GM19351 (cell line): Measurements from ENCODE around the gene SGTA.

ENCODE experiments used
- ATAC-seq: cut with Tn5 transposase; IDR thresholded peaks from one replicate; pipeline ENCODE4 v1.9.1; 2021; ENCODE audit warnings: mild to moderate bottlenecking, moderate library complexity; ENCODE audit not compliant: unreplicated experiment

The SGTA gene

DNA sequence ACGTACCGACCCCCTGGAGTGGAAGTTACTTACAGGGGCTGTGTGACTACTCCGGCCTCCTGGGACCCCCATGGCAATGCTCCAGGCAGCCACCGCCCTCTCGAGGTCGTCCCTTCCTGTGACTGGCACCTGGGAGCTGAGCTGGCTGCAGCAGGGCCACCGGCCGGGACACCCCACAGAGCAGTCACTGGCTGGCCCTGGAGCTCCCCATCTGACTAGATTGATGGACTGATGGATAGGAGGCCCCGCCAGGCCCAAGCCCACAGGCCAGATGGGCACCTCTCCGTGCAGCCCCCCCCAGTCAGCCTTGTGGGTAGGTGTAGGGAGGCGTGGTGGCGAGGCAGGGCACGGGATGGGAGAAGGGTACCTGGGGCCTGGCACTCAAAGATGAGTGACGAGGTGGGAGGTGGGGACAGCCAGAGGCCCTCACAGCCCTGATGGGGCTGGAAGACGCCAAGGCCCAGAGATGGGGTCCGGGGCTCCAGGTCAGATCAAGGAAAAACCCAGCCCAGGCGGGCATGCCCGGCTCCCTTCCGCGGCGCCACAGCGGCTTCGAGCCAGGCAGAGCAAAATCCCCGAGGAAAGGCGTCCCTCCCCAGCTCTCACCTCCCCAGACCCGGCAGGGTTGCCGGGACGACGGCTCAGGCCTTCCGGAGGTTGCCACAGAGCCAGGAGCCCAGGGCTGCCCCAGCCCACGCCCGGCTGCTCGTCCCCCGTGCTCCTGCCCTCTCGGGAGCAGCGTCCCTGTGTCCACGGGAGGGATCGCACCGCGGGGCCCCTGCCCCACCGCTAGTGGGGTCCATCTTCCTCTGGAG, 51.7 kb downstream of the SGTA start:
- ATAC-seq = no peak

DNA sequence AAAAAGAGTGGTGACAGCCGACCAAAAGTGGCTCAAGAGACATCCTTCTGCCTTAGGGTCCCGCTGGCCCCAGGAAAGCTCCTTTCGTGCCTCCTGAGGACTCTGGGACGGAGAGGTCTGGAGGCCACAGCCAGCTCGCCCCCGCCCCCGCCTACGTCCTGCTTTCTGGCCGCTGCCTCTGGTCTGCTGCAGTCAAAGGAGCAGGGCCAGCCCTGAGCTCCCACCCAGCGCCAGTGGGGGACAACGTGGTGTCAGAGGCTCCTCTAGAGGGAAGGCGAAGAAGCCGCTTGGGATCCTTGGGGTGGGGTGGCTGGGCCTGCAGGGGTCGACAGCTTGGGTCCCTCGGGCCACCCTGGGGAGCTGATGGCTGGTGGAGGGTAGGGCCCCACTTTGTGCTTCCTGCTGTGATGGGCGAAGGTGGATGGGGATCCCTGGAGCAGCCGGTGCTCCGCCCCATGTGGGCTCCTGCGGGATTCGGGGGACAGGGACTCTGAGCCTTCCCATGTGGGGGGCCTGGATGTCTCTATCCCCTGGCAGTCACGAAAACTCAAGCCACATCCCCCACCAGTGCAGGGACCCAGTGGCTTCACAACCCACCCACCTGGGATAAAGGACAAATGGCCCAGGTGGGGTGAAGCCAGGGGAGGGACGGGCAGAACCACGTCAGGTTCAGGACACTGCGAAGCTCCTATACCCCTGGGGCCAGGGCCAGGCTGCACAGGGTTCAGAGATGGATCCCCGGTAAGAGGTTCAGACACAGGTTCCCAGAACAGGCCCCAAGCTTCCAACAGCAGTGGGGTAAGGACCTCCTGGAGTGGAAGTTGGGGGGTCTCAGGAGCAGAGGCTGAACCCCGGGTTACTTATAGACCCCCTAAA, 52.9 kb downstream of the SGTA start:
- no peak for ATAC-seq

- ATAC-seq = no peak
Observed at GRCh38 chr19:2728783-2729387, 54.2 kb downstream of the SGTA start.

DNA sequence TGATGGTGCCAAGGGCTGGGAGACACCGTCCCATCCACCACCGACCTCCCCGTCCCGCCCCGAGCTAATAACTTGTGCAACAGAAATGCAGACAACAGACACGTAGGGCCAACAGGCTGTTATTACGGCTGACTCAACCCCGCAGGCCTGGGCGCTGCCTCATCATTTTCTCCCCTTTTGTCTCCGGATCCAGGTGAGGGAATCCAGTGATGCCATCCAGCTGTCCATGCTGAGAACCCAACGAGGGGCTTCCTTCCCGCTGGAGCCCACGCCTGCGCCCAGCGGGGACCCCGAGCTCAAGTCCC, 55.5 kb downstream of the SGTA start:
- no peak for ATAC-seq

DNA sequence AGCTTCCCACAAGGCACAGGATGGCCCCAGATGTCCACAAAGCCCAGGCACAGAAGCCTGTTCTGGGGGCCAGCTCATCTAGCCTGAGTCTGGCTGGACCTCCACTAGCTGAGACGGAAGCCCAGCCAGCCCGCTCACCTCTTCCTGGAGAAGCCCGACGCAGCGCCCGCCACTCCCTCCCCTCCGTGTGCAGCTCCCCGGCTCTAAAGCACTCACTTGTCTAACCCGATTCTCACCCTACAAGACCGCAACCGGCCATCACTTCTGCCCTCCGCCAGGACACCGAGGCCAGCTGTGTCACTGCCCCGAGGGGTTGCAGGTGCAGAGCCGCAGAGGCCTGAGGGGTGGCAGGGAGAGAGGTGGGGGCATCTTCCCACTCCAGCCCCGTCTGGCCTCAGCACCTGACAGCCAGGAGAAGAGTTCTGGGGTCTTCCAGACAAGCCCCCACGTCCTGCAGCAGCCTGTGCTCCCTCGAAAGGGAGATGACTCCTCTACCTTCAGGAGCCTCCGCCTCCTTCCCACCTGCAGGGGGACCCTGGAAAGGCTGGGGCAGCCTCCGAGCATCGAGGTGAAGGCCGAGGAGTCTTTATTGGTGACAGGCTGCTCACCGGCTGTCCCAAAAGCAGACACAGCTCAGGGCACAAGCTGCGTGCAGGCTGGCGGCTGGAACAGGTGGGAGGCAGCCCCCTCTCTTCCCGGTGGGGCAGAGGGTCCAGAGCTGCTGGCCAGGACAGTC, 56.0 kb downstream of the SGTA start:
- no peak for ATAC-seq

DNA sequence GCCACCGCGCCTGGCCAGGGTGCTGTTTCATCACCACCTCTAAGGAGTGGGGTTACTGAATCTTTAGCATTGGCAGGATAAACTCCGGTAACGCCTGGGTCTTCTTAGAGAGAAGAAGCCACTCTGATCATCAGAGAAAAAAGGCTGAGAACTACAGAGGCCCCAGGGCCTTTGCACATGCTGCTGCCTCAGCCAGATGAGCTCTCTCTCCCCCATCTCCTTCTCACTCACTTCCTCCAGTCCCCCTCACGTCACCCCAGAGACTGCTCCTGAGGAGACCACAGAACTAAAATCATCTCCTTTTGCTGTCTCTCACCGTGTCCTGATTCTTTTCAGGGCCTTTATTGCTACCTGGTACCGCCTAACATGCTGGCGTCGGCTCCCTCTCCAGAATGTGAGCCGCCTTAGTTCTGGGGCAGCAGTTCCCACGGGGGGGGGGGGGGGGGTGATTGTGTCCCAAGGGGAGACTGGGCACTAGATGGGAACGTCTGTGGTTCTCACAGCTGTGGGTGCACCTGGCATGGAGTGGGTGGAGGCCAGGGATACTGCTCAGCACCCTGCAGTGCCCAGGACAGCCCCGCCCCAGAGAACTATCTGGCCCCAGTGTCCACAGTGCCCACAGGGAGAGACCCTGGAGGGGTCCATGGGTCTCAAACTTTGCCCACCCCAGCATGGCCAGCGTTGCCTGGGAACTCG, 56.8 kb downstream of the SGTA start:
- no peak for ATAC-seq

- ATAC-seq = no peak
Observed at GRCh38 chr19:2724148-2724557, 58.9 kb downstream of the SGTA start.

- no peak for ATAC-seq
Observed at GRCh38 chr19:2723747-2724146, 59.3 kb downstream of the SGTA start.

DNA sequence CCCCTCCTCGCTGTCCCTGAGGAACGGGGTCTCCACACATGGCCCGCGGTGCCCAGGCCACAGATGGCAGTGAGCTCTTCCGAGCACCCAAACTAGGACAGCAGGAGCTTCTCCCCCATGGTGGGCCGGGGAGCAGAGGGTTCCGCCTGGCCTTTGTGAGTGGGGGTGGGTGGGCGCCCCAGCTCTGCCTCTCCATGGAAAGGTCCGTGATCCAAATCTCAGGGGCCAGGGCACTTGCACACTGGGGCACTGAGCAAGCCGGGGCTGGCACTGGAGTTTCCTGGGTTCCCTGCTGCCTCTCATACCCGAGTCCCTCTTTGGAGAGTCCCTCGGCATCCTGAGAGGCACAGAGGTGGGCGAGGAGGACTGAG, 59.7 kb downstream of the SGTA start:
- no peak for ATAC-seq

- no peak for ATAC-seq
Observed at GRCh38 chr19:2722541-2723344, 60.3 kb downstream of the SGTA start.

DNA sequence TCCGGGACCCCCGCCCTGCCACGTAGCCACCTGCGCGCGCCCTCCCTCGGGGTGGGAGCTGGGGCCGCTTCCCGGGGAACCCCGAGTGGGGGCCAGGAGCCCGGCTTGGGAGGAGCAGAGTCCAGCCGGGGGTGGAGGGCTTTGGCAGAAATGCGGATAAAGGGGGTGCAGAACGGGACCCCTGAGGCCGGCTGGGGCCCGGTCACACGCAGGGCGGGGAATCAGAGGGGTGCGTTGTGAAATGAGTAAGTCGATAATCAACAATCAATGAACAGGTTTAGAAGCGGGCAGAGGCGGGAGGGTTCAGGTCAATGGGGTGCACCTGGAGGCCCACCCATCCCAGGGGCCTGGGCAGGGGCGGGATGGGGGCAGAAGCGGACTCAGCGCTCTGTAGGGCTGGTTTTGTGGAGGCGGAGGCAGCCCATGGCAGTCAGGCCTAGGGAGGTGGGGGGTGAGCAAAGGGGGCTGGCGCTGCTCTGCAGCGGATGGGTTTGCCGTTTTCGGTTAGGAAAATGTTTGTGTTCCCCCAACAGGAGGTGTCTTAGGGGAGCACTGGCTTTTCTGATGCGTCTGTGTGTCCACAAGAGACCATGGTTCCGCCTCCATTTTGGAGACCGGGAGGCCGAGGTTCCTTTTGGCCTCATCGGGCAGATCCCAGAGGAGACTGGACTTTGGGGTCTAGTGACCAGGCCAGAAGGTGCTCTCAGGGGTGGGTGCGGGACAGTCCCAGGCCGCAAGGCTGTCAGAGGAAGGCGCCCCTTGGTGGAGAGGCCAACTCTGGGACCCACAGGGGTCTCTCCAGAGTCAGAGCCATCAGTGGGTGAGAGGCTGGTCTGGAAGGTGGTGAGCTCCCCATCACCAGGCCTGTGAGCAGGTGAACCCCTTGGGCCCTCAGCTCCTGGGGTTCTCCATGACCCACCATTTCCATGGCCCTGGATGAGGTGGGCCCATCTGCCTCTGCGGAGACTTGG, 61.2 kb downstream of the SGTA start:
- no peak for ATAC-seq

GRCh38 chr19:2720777-2721569, 62.1 kb downstream of the SGTA start, which contains the start of gene DIRAS1:
DIRAS1 (minus strand) TSS chr19:2721372; CDS start chr19:2717806, 3,566 bp downstream.
- ATAC-seq = no peak

DNA sequence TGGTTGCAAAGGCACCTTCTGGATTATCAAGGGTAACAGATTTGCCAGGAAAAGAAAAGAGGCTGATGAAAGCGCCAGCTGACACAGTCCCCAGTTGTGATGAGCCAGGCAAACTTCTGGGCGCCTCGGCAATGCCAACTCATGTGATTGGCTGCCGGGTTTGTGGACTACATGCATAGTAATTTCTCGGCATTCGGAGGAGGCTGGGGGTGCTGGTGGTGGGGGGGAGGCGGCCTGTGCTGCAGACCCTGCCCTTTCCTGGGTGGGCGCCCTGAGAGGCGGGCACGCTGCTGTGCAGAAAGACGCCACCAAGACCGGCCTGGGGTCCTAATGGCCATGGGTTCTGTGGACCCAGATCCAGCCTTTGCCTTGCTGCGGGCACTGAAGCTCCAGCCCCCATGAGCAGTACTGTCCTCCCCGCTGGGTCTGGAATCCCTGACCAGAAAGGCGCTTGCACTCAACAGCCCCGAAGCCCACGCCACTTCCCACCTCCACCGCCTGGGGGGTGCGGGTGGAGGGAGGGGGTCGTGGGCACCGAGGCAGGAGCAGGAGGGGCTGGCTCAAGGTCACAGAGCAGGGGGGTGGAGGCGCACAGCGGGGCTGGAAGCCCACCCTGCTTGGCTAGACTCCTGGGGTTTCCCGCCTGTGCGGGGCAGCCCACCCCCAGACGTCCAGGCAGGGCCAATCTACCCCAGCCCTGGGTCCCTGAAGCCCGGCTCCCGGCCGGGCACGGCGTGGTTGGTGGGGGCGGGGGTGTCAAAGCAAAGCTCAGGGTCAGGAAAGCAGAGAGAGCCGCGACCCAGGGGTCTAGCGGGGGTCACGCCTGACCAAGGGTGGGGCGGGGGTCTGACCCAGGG, 62.9 kb downstream of the SGTA start:
- ATAC-seq = no peak

GRCh38 chr19:2719232-2719735, 63.8 kb downstream of the SGTA start:
- ATAC-seq = no peak

- no peak for ATAC-seq
Observed at GRCh38 chr19:2717638-2718541, 65.2 kb downstream of the SGTA start.
